ENCODE results near the gene RBM47. TPM values are rescaled to one million over a fixed set of nuclear protein-coding genes. Genes with fewer than 3 reads are reported as not detected.

Gene RBM47
- total RNA-seq, 2 donors from 2014 or later: 0.22 to 0.48 TPM

DNA sequence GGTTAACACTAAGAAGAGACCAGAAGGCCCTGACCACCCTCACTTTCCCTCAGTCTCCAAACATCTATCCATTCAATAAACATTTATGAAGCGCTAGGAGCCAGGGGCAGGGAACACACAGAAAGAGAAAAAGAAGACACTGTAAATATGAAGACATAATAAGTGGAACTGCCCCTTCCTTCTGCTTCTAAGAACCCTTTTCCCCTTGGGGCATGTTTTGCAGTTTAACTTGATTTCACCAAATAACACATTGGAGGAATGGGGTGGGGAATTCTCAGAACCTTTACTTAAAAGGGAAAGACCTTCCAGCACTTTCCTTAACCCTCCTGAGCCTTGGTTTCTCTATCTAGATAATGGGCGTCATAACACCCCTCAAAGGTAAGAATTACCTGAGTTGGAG lies 42.3 kb downstream of the RBM47 start:
- Mint-ChIP-seq H3K27me3 (peaks cover 5% of the 10 kb centered on the region), H3K4me1 (no peaks in the 10 kb centered on the region), H3K27ac (no peak overlapping the region), H3K36me3 (ENCODE audit: low read depth) (no peaks in the 10 kb centered on the region), H3K4me3 (no peak overlapping the region), H3K9me3 (no peaks in the 10 kb centered on the region)
- ATAC-seq (replicated peaks): no peak

DNA sequence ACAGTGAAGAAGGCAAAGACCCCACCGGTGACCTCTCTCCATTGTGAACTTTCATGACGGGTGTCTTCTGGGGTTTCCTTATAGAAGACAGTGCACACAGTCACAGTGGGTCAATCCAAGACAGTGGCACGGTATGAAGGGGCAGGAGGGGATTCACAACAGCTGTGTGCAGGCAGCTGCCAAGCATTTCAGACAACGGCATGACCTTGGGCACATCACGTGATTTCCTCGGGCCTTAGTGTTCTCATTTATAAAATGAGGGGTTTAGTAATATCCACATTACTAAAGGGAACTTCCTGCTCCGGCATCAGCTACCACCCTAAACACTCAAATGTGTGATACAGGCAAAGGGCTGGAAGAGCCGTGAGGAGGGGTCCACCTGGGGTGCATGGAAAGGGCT lies 42.9 kb downstream of the RBM47 start:
- peaks cover 9% of the 10 kb centered on the region for H3K27me3 Mint-ChIP-seq
- no peak for ATAC-seq (replicated peaks)
- H3K4me3 Mint-ChIP-seq: no peak overlapping the region
- no peaks in the 10 kb centered on the region for H3K36me3 Mint-ChIP-seq (ENCODE audit: low read depth)
- H3K4me1 Mint-ChIP-seq: no peaks in the 10 kb centered on the region
- H3K27ac Mint-ChIP-seq: peak overlapping the region; percentile 13
- no peaks in the 10 kb centered on the region for H3K9me3 Mint-ChIP-seq

DNA sequence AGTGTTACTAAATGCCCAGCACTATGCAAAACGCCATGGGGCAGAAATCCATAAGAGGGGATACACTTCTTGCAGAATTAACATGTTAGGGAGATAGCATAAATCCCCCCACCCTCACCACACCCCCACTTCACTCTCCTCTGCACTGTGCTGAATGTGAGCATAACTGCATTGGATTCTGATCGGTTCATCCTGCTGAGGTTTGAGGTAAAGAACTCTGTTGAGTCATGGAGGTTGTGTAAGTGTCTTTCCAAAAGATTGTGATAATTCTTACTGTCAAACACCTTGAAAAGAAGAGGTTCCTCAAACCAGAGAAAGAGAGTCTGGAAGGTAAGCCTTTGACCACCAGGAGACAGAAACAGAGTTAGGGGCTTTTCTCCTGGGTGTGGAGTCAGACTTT lies 43.6 kb downstream of the RBM47 start:
- Mint-ChIP-seq H3K36me3 (ENCODE audit: low read depth) (no peaks in the 10 kb centered on the region), H3K4me1 (no peaks in the 10 kb centered on the region), H3K4me3 (no peak overlapping the region), H3K27me3 (peaks cover 9% of the 10 kb centered on the region), H3K27ac (no peak overlapping the region), H3K9me3 (no peaks in the 10 kb centered on the region)
- no peak for ATAC-seq (replicated peaks)

DNA sequence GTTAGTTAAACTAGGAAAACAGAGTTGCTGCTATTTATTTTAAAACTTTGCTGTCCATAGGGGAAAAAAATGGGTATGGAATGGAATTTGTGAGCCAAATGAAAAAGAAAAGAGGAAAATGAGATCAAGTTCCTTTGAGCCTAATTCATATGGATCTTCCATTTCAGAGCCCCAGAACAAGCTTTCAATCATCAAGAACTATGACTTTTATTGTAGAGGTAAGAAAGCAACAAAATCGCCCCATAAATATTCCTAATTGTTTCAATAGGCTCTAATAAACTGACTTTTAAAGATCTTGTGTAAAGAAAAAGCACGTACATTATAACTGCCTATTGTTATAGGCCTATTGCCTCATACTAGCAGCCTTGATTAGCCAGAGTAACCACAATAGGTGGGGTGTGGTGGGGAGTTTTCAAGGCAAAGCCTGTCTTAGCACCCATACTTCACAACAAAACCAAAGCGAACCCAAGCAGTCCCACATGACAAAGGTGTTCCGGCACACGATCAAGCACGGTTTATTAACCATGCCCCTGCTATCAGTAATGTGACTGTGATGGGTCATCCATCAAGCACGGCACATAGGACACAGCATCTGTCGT lies 44.4 kb downstream of the RBM47 start:
- Mint-ChIP-seq H3K4me1 (no peaks in the 10 kb centered on the region), H3K4me3 (no peak overlapping the region), H3K9me3 (no peaks in the 10 kb centered on the region), H3K36me3 (ENCODE audit: low read depth) (no peaks in the 10 kb centered on the region), H3K27me3 (peaks cover 13% of the 10 kb centered on the region), H3K27ac (no peak overlapping the region)
- no peak for ATAC-seq (replicated peaks)

DNA sequence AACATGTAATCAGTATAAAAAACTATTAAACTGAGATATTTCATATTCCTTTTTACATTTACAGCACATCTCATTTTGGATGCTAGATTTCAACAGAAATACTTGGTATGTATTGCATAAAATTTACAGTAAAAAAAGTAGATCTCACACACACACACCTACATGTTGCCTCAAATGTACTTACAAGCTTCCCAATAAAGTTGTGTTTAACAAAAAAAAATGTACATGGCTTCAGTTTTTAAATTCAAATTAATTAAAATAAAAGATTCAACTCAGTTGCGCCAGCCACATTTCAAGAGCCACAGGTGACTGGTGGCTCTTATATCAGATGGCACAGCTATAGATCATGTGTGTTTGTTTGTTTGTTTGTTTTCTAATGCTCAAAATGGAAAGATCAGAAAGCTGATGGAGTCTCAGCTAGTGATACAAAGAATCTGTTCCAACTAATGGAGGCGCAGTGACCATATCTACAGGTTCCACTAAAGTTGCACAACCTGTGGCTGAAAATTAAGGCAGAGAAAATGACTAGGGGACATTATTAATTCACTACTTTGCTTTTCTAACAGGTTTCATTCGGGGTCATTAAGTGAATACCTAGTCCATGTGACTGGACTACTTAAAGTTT lies 45.0 kb downstream of the RBM47 start:
- H3K36me3 Mint-ChIP-seq (ENCODE audit: low read depth): no peaks in the 10 kb centered on the region
- no peaks in the 10 kb centered on the region for H3K9me3 Mint-ChIP-seq
- peaks cover 13% of the 10 kb centered on the region for H3K27me3 Mint-ChIP-seq
- ATAC-seq (replicated peaks): no peak
- no peaks in the 10 kb centered on the region for H3K4me1 Mint-ChIP-seq
- H3K27ac Mint-ChIP-seq: no peak overlapping the region
- H3K4me3 Mint-ChIP-seq: no peak overlapping the region

DNA sequence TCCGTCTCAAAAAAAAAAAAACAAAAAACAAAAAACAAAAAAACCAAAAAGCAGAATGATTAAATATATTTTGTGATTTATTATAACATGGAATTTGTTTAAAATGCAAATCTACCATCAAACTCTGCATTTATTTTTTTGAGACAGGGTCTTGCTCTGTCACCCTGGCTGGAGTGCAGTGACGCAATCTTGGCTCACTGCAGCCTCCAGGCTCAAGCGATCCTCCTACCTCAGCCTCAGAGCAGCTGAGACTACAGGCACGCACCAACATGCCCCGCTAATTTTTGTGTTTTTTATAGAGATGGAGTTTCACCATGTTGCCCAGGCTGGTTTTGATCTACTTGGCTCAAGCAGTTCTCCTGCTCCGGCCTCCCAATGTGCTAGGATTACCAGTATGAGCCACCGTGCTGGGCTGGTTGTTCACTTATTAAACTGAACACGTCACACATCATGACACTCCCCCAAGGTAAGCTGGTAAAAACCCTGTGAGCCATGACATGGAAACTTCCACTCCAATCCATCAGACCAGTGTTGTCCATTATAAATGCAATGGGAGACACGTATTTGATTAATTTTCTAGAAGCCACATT lies 45.7 kb downstream of the RBM47 start:
- H3K27ac Mint-ChIP-seq: no peak overlapping the region
- no peaks in the 10 kb centered on the region for H3K4me1 Mint-ChIP-seq

DNA sequence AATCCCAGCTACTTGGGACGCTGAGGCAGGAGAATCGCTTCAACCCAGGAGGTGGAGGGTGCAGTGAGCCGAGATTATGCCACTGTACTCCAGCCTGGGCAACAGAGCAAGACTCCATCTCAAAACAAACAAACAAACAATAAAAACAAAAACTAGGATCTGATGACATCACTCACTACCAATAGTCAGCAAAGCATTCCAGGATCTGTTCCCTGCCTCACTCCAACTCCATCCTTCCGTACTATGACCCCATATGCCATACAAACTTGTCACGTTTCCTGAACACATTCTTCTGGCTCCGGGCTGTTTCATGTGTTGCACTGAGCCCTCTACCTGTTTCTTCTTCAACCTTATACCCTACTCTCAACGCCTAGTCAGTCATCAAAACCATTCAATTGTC lies 47.3 kb downstream of the RBM47 start:
- Mint-ChIP-seq H3K27ac (no peak overlapping the region), H3K4me1 (no peaks in the 10 kb centered on the region), H3K9me3 (no peaks in the 10 kb centered on the region), H3K4me3 (no peak overlapping the region), H3K27me3 (peaks cover 13% of the 10 kb centered on the region), H3K36me3 (ENCODE audit: low read depth) (no peaks in the 10 kb centered on the region)
- ATAC-seq (replicated peaks): no peak

More for the DNA sequence above, 45.7 kb downstream of the RBM47 start:
- Mint-ChIP-seq H3K4me3 (no peak overlapping the region), H3K27me3 (peaks cover 13% of the 10 kb centered on the region), H3K36me3 (ENCODE audit: low read depth) (no peaks in the 10 kb centered on the region), H3K9me3 (no peaks in the 10 kb centered on the region)
- no peak for ATAC-seq (replicated peaks)

DNA sequence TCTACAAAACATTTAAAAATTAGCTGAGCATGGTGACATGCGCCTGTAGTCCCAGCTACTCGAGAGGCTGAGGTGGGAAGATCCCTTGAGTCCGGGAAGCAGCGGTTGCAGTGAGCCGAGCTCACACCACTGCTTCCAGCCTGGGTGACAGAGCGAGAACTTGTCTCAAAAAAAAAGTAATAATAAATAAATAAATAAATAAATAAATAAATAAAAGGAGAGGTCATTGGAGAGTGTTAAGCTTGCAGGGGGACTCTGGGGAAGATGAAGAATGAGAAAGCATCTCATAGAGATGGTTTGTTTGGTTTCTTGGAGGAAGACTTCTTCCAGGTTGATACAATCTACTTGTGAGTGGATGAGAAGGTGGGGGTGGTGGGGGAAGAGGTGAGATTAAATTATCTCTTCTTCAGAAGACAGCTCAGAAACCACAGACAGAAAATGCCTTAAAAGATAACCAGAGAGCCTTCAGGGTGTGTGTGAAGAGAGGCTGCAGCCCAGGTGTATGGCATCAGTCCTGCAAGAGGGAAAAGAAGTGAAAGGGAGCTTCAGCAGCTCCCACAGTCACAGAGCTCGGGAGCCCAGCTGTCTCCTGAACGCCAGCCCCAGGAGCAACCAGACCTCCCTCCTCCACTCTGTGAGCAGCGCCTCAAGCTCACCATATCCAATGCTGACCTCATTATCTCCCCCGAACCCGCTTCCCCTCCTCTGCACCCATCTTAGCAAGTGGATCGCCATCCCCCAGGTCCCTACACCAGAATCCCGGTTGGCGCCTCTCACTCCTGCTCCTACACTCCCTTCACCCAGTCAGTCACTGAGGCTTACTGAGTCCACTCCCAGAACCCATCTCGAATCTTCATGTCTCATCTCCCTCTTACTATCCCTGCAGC lies 48.2 kb downstream of the RBM47 start:
- no peak for ATAC-seq (replicated peaks)

DNA sequence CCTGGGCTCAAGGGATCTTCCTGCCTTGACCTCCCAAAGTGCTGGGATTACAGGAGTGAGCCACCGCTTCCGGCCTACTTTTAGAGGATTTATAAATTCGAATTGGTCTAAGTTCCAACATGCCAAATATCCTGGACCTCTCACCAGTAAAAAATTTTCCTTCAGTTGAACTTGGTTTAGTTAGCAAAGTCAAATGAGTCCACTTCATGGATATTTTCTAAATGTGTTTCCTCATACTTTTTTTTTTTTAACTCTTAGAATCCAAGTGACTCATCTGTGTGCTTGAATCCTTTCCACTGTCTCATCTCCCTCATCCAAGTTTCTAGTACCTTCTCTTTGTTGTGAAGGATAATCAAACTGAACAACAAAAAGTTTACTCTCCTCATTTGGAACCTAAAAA lies 49.7 kb downstream of the RBM47 start:
- no peak for ATAC-seq (replicated peaks)
- H3K4me1 Mint-ChIP-seq: peaks cover 10% of the 10 kb centered on the region
- no peak overlapping the region for H3K27ac Mint-ChIP-seq
- H3K9me3 Mint-ChIP-seq: no peaks in the 10 kb centered on the region
- H3K4me3 Mint-ChIP-seq: no peak overlapping the region
- no peaks in the 10 kb centered on the region for H3K36me3 Mint-ChIP-seq (ENCODE audit: low read depth)
- peaks cover 13% of the 10 kb centered on the region for H3K27me3 Mint-ChIP-seq

More for the DNA sequence above, 48.2 kb downstream of the RBM47 start:
- Mint-ChIP-seq H3K36me3 (ENCODE audit: low read depth) (no peaks in the 10 kb centered on the region), H3K4me1 (peaks cover 8% of the 10 kb centered on the region), H3K4me3 (no peak overlapping the region), H3K27ac (no peak overlapping the region), H3K9me3 (no peaks in the 10 kb centered on the region), H3K27me3 (peaks cover 13% of the 10 kb centered on the region)

DNA sequence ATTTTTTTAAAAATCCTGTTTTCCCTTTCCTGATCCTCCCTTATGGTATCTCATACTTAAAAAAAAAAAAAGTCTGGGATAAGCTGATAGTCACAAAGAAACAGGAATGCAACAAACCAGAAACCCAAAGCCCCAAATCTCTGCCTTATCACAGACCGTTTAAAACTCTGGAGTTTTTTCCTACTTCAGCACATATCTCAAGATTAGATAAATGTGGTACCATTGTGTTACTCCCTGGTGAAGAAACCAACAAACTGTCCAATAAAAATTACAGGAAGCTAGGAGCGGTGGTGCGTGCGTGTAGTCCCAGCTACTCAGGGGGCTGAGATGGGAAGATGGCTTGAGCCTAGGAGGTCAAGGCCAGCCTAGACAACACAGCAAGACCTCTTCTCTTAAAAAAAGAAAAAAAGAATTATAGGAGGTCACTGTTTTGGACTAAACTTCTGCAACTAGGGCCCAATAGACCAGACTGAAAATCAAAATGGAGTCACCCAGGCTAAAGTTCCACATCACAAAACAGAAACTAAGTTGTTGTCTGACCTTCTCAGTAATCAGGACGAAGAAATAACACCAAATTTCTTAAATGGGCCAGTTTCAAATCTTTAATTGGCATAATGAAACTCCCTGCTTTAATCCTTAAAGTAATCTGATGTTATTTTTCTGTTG lies 51.9 kb downstream of the RBM47 start:
- Mint-ChIP-seq H3K4me1 (peaks cover 10% of the 10 kb centered on the region), H3K36me3 (ENCODE audit: low read depth) (no peaks in the 10 kb centered on the region), H3K4me3 (no peak overlapping the region), H3K27ac (peak overlapping the region; percentile 60), H3K9me3 (no peaks in the 10 kb centered on the region), H3K27me3 (peaks cover 12% of the 10 kb centered on the region)
- no peak for ATAC-seq (replicated peaks)

DNA sequence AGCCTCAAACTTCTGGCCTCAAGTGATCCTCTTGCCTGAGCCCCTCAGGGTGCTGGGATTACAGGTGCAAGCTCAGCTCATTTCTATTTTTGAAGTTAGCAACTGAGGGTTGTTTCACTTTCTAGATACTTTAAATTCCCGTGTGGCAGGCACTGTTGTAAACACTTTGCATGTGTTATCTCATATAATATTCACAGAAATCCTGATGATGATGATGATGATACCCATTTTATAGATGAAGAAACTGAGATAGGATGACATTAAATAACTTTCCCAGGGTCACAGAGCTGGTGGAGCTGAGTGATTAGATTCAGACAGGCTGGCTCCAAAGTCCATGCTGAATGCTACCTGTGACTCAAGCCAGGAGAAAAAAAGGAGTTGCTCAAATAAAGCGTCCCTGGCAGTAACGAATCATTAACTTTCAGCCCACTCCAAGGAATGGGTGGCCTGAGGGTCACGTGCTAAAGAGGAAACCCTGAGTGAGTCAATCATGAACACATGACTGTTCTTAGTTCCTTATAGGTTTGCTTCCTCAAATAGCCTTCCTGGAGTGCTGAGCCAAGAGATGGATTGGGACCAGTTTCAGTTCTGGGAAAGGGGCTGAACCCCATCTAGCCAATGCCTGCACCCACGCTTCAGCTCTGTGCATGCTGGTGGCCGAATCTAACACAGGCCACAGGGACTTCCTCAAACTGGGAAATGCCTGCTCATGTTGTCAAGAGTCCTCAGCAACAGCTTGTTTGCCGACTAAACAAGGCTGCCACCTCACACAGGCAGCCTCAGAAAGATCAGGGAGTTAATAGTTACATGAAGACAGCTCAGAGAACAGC lies 52.8 kb downstream of the RBM47 start:
- H3K9me3 Mint-ChIP-seq: no peaks in the 10 kb centered on the region
- peaks cover 6% of the 10 kb centered on the region for H3K27me3 Mint-ChIP-seq
- no peaks in the 10 kb centered on the region for H3K36me3 Mint-ChIP-seq (ENCODE audit: low read depth)
- H3K4me1 Mint-ChIP-seq: peaks cover 10% of the 10 kb centered on the region
- H3K27ac Mint-ChIP-seq: peak overlapping the region; percentile 60
- peak; percentile 71 for ATAC-seq (replicated peaks)
- peak overlapping the region; percentile 26 for H3K4me3 Mint-ChIP-seq

DNA sequence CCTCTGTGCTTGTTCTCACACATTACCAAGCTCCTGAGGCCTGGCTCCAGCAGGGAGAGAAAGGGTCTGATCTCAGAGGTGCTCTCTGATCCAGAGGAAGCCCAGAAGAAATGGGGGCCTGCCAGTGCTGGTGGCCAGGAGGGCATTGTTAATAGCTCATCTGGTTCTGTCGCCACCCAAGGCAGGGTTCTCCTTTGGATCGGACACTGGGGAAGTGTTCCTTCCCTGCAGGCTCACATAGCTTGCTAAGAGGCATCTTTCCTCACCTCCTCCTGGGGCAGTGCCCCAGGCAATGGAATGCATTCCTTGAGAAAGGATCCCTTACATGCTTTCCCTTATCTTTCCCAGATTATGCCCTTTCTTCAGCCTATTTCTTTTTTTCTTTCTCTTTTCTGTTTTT lies 53.8 kb downstream of the RBM47 start:
- H3K9me3 Mint-ChIP-seq: no peaks in the 10 kb centered on the region
- peaks cover 10% of the 10 kb centered on the region for H3K4me1 Mint-ChIP-seq
- H3K36me3 Mint-ChIP-seq (ENCODE audit: low read depth): no peaks in the 10 kb centered on the region
- peaks cover 4% of the 10 kb centered on the region for H3K27me3 Mint-ChIP-seq
- H3K27ac Mint-ChIP-seq: peak overlapping the region; percentile 60
- ATAC-seq (replicated peaks): no peak
- H3K4me3 Mint-ChIP-seq: no peak overlapping the region

DNA sequence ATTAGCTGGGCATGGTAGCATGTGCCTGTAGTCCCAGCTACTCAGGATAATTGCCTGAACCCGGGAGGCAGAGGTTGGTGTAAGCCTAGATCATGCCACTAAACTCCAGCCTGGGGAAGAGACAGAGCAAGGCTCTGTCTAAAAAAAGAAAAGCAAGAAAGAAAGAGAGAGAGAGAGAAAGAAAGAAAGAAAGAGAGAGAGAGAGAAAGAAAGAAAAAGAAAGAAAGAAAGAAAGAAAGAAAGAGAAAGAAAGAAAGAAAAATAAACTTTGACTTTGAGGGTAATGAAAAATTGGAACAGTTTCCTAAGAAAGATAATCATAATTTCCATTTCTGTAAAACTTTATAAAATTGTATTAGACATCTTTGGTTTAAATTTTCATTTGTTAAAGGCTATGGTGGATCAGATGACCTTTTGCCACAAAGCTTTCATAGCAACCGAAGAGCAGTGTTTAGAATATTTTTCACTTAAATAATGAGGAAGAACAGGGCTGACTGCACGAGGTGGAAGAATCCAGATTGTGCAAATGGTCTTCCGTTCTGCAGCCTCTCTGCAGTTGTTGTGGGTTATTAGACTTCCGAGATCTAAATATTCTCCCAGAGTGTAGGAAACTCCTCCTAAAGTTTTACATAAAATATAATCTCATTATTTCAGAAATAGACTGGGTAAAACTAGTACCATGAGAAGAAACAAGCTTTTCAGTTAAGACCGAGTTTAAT lies 55.9 kb downstream of the RBM47 start:
- no peaks in the 10 kb centered on the region for H3K36me3 Mint-ChIP-seq (ENCODE audit: low read depth)
- H3K4me3 Mint-ChIP-seq: no peak overlapping the region
- no peaks in the 10 kb centered on the region for H3K9me3 Mint-ChIP-seq
- peaks cover 10% of the 10 kb centered on the region for H3K4me1 Mint-ChIP-seq
- ATAC-seq (replicated peaks): no peak
- H3K27me3 Mint-ChIP-seq: peaks cover 4% of the 10 kb centered on the region
- H3K27ac Mint-ChIP-seq: no peak overlapping the region

All from activated T-helper 17 cell treated with anti-CD3 and anti-CD28 coated beads, Interleukin-2, amount 50 U/mL, for 72 hours (primary cell).